GM18507 (cell line): ENCODE data around the gene GPR139.

Experiments used
- DNase-seq: peaks from one replicate; pipeline ENCODE4 v3.0.0; 2011; ENCODE audit warnings: low read depth; ENCODE audit not compliant: insufficient read length; ENCODE audit errors: extremely low spot score
- FAIRE-seq: peaks from 2 replicates; lab custom pipeline; 2011; peaks lifted over from hg19 to GRCh38; lab: Jason Lieb, UNC

Gene GPR139

GRCh38 chr16:20073203-20074098, at the start of gene GPR139:
GPR139 (minus strand) TSS chr16:20073890; CDS start chr16:20073616, 274 bp downstream.
- DNase-seq (no peak), FAIRE-seq (no peak)

- FAIRE-seq, result no peak
- DNase-seq, result no peak
Measured at GRCh38 chr16:20122011-20122410, 48.3 kb upstream of the GPR139 start.

DNA sequence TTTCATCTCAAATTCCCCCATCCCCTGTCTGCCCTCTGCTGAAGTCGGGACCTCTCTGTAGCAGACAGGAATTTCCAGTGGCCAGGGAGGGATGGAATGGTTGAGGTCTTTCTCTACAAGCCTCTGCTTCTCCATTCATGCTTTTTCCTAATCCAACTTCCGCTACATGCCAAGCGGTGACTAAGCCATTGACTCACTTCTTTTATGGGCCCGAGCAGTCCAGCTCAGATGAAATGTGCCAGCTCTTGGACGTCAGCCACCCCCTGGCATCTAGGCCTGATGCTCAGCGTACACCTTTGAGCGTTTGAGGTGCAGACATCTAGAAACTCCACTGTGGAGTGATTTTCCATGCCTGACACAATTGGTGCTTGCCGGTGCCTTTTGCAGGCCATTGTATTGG, 40.7 kb upstream of the GPR139 start:
- FAIRE-seq (no peak), DNase-seq (no peak)

DNA sequence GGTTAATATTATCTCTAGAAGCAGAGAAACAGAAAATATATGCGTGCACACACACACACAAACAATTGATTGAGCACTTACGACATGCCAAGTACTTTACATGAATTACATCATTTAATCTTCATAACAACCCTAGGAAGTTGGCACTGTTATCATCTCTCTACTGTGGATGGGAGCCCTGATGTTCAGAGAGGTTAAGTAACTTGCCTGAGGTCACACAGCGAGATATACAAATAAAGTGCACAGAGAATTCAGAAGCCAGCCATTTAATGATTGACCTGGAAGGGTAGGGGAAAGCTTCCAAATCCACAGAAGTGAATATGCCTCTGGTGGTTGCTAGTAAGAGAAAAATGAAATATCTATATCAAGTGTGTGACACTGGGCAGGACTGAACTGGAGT, 37.5 kb upstream of the GPR139 start:
- FAIRE-seq (no peak), DNase-seq (no peak)

GRCh38 chr16:20107083-20107482, 33.4 kb upstream of the GPR139 start:
- FAIRE-seq (no peak), DNase-seq (no peak)

- DNase-seq (no peak), FAIRE-seq (no peak)
Measured at GRCh38 chr16:20104563-20105183, 31.0 kb upstream of the GPR139 start.

DNA sequence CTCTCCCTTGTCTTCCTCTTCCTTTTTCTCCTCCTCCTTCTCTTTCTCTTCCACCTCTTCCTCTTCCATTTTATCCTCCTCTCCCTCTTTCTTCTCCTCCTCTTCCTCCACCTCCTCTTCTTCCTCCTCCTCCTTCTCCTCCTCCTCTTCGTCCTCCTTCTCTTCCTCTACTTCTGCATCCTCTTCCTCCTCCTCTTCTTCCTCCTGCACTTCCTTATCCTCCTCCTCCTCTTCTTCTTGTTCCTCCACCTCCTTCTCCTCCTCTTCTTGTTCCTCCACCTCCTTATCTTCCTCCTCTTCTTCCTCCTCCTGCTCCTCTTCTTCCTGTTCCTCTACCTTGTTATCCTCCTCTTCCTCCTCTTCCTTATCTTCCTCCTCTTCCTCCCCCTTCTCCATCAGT, 28.8 kb upstream of the GPR139 start:
- FAIRE-seq, result no peak
- no peak for DNase-seq

DNA sequence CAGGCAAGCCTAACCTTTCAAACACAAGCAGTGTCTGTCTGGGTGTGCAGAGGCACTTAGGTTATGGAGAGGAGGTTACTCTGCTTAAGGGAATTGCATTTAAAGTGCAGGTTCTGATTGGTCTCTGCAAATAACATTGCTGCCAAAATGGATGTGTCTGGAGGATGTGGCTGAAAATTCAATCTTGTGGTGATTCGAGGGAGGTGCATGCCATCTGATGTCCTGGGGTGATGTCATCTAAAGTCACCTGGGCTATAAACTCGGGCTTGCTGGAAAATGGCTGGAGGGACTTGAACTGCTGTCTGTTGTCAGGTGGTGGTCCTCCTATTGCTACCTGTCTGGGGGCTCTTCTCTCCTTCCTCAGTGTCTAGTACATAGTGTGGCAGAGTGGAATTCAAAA, 28.3 kb upstream of the GPR139 start:
- DNase-seq (no peak), FAIRE-seq (no peak)

DNA sequence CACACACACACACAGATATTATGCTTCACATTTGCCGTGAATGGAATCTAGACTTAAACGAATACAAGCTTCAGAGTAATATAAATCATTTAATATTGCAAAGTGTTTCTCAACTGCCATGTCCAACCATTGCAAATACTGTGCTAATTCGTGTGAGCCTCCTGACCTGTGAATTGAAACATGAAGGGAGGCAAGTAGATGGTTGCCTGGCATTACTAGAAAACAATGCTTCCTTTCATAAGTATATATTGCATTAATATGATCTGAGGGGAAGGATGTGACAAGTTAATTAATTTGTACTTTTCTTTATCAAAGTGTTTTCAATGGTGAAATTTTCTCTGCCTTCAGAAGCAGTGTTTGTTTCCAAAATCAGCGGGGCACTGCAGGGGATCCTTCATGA, 25.7 kb upstream of the GPR139 start:
- DNase-seq (no peak), FAIRE-seq (no peak)

GRCh38 chr16:20094157-20094556, 20.5 kb upstream of the GPR139 start:
- DNase-seq (no peak), FAIRE-seq (no peak)

- no peak for DNase-seq
- no peak for FAIRE-seq
Measured at GRCh38 chr16:20089246-20089965, 15.7 kb upstream of the GPR139 start.

DNA sequence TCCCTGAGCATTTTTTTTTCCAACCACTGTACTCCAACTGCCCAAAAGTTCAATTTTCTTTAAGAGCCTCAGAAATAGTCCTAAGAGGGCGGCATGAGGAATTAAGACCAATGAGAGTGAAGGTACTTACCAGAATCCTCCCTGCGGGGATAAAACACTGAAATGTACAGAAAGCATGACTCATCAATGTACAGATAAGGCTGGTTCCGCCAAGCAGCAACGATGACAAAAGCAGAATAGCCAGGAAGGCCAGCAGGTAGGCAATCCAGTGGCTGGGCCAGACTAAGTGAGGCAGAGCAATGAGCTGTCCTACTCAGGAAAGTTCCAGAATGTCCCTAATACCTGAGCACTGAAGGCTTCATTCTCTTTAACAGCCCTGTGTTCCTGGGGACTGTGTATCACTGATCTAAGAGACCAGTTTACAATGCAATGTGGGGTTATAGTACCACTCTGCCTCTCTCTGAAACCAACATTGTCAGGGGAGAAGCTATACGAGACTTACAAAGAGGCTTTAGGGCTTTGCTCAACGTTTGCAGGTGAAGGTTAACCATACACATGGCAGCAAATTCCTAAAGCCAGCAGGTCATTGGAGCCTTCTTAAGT, 11.0 kb upstream of the GPR139 start:
- FAIRE-seq (no peak), DNase-seq (no peak)

DNA sequence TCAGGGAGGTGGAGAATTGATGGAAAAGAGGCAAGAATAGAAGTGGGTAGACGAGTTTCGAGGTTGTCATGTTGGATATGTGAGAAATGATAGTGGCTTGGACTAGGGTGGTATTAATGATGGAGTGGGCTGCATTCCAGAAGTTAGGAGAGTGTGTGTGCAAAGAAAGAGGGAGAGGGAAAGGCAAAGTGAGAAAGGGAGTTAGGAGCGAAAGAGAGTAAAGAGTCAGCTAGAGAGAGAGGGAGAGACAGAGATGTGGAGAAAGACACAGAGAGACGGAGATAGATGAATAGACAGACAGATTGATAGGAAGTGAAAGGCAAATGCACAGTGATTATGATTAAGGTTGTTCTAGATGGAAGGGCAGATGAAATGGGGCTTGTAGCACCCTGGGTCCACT, 5.4 kb upstream of the GPR139 start:
- DNase-seq (no peak), FAIRE-seq (no peak)

DNA sequence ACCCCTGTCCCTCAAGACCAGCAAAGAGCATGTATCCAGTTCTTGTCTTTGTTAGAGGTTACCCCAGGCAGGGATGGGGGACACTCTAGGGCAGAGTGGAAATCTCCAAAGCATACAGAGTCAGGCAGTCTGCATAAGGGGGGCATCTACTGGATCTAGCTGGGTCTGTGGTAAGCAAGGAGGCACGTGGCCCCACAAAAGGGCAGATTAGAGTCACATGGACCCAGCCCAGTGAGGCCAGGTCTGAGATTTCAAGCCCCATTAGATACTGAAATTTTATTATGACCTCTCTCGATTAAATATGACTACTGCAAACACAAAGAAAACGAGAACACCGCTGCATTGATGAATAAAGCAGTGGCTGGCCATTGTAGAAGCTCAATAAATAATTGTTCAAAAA, 1.6 kb upstream of the GPR139 start:
- FAIRE-seq, result no peak
- DNase-seq, result no peak

DNA sequence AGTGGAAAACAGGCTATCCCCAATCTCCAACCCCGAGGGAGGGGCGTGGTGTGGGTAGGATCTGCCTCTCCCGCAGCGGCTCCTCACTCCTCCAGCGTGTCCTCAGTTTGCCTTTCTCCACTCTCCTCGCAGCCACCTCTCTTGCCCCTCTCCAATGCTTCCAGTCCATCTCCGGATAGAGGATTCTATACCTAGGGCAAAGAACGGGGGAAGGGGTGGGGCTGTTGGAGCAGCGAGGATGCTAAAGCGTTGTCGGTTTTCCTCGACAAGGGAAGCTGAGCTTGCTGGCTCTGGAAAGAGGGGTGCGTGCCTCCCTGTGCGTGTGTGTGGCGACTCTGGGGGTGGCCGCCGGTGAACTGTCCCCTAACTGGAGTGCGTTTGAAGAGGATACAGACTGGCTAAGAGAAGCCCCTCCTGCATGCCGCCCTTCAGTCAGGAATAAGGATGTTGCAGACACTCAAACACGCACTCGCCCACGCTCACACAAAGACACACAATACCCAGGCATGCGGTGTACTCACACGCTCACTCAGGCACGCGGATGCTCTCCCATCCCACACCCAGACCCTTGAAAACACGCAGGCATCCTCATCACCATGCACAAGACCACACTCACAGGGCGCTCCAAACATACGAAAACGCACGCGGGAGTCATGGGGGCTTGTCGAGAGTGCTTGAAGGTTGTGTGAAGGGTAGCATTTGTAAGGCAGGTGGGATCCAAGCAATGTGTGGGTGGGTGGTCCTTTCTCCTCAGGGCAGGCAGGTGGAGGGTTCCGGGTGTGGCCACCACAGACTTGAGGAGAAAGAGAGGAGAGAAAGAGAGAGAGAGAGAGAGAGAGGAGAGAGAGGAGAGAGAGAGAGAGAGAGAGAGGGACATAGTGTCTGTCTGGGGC, 655 bp upstream of the GPR139 start:
- DNase-seq (no peak), FAIRE-seq (no peak)

DNA sequence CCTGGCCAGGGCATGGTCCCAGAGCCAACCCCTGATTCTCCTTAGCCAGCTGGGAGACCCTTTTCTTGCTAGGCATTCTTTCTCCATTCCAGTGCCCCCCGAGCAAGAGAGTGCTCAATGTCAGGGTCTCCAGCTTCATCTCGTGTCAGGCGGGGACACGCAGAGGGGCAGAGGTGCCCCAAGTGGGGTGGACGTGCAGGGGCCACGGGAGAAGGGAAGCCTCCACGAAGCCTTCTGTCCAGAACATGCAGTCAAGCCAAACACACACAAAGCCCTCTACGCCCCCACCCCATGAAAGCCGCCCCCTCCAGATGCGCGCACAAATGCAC, 852 bp downstream of the GPR139 start:
- FAIRE-seq (no peak), DNase-seq (no peak)

DNA sequence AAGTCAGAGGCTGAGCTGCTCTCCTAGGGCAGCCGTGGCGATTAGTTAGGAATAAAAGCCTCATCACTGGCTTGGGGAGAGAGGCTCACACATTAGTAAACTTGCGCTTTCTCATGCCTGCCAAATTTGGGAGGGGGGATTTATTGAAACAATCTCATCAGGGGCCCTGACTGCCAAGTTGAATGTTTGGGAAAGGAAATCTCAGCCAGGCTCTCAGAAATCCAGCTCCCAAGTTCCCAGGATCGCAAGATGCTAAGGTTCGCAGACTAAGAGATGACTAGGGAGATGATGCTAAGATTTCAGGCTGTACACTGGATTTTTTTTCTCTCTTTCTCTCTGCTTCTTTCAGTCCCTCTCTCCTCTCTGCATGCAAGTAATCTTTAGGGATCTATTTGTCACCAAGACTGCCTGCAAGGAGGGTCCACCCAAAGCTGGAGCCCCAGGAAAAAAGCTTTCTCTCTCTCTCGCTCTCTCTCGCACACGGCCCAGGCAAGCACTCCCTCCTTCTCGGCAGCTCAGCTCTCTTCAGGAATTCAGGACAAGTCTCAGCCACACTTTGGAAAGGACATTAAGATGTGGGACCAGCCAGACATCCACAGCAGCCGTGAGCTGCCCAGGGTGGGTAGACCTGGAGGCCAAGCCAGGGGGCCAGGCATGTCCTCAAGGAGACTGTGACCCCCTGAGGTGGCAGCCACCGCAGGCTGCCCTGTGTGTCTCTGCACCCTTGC, 1.4 kb downstream of the GPR139 start:
- FAIRE-seq (no peak), DNase-seq (no peak)

- FAIRE-seq, result no peak
Measured at GRCh38 chr16:20064931-20065330, 8.8 kb downstream of the GPR139 start.

DNA sequence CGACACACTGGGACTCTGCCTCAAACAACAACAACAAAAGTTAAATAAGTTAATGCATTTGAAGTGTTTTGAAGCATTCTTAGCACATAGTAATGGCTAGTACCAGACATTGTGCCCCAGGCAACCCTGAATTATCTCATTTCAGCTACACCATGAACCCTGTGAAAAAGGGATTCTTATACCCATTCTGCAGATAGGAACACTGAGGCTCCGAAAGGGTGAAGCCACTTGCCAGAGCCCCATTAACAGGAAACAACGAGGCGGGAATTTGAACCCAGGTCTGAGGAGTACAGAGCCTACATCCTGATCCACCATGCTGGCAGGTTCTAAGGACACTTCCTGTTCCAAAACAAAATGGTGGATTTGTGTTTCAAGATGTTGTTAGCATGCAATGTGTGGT, 9.2 kb downstream of the GPR139 start:
- FAIRE-seq (no peak), DNase-seq (no peak)

More at GRCh38 chr16:20064931-20065330, 8.8 kb downstream of the GPR139 start:
- DNase-seq, result no peak
